SK-N-SH treated with all-trans-retinoic acid at 6 μM for 48 hours (cell line): ENCODE measurements around the gene UTP4.

Source experiments
- CREB5 ChIP-seq: fragments of 250-450 bp; sonication (Bioruptor Pico); IDR thresholded peaks from 2 replicates; pipeline ENCODE4 v1.5.1; 2020; ENCODE audit warnings: low read depth, mild to moderate bottlenecking, moderate library complexity
- RARB ChIP-seq: fragments of 250-450 bp; sonication (Bioruptor Pico); IDR thresholded peaks from 2 replicates; pipeline ENCODE4 v1.8.0; 2021; ENCODE audit warnings: mild to moderate bottlenecking, moderate library complexity
- TOX ChIP-seq: fragments of 250-450 bp; sonication (Bioruptor Pico); IDR thresholded peaks from 2 replicates; pipeline ENCODE4 v1.8.0; 2021; ENCODE audit warnings: mild to moderate bottlenecking, moderate library complexity, borderline replicate concordance
- ZNF565 ChIP-seq: fragments of 450-650 bp; formaldehyde crosslinking; conservative IDR thresholded peaks from 2 replicates; pipeline ENCODE4 v1.5.0; 2020; ENCODE audit warnings: low read depth, mild to moderate bottlenecking, moderate library complexity

- no peak for TF ChIP-seq TOX (CRISPR knock-in tag)
- TF ChIP-seq CREB5 (CRISPR knock-in tag): no peak
- no peak for TF ChIP-seq ZNF565 (CRISPR knock-in tag)
- no peak for TF ChIP-seq RARB (CRISPR knock-in tag)
These were observed 1.1 kb upstream of the UTP4 start for GRCh38 chr16:69131167-69131838.
